ENCODE results near the gene NMRAL1.

The NMRAL1 gene

DNA sequence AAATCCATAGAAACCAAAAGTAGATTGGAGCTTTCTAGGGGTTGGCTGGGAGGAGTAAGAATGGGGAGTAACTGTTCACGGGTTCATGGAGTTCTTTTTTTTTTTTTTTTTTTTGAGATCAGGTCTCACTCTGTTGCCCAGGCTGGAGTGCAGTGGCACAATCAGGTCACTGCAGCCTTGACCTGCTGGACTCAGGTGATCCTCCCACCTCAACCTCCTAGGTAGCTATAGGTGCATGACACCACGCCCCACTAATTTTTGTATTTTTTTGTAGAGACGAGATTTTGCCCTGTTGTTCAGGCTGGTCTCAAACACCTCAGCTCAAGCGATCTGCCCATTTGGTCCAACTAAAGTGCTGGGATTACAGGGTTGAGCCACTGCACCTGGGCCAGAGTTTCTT is 1.5 kb downstream of the NMRAL1 start:
- Mint-ChIP-seq H3K36me3 (ENCODE audit: insufficient read depth) (peaks cover 33% of the 10 kb centered on the region), H3K4me1 (peaks cover 33% of the 10 kb centered on the region), H3K9me3 (no peaks in the 10 kb centered on the region), H3K27me3 (no peaks in the 10 kb centered on the region), H3K4me3 (peak overlapping the region; percentile 78), H3K27ac (ENCODE audit: low read depth) (peak overlapping the region; percentile 49)
- no peak for DNase-seq (ENCODE audit: low spot score in 2 of 2)
- no peak for ATAC-seq (replicated peaks; ENCODE audit: extremely low read depth, poor library complexity, severe bottlenecking)

DNA sequence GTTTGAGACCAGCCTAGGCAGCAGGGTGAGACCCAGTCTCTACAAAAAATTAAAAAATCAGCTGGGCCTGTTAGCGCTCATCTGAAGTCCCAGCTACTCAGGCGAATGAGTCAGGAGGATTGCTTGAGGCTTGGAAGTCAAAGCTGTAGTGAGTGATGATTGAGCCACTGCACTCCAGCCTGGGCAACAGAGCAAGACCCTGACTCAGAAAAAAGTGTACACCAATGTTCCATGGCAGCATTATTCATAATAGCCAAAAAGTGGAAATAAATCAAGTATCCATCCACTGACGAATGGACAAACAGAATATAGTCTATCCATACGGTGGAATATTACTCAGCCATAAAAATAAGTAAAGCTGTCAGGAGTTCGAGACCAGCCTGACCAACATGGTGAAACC is 2.6 kb downstream of the NMRAL1 start:
- no peaks in the 10 kb centered on the region for H3K9me3 Mint-ChIP-seq
- DNase-seq (ENCODE audit: low spot score in 2 of 2) (no peak), ATAC-seq (replicated peaks; ENCODE audit: extremely low read depth, poor library complexity, severe bottlenecking) (no peak)
- no peak overlapping the region for H3K4me3 Mint-ChIP-seq
- peaks cover 27% of the 10 kb centered on the region for H3K4me1 Mint-ChIP-seq
- H3K27ac Mint-ChIP-seq (ENCODE audit: low read depth) = no peak overlapping the region
- H3K36me3 Mint-ChIP-seq (ENCODE audit: insufficient read depth) = peaks cover 33% of the 10 kb centered on the region
- no peaks in the 10 kb centered on the region for H3K27me3 Mint-ChIP-seq

GRCh38 chr16:4468972-4469371 is 5.5 kb downstream of the NMRAL1 start:
- Mint-ChIP-seq H3K36me3 (ENCODE audit: insufficient read depth) (peaks cover 38% of the 10 kb centered on the region), H3K4me3 (no peak overlapping the region), H3K27ac (ENCODE audit: low read depth) (no peak overlapping the region), H3K27me3 (no peaks in the 10 kb centered on the region), H3K9me3 (no peaks in the 10 kb centered on the region), H3K4me1 (peaks cover 36% of the 10 kb centered on the region)
- ATAC-seq (replicated peaks; ENCODE audit: extremely low read depth, poor library complexity, severe bottlenecking) (no peak), DNase-seq (ENCODE audit: low spot score in 2 of 2) (no peak)

GRCh38 chr16:4467916-4468315 is 6.5 kb downstream of the NMRAL1 start:
- DNase-seq (ENCODE audit: low spot score in 2 of 2) (no peak), ATAC-seq (replicated peaks; ENCODE audit: extremely low read depth, poor library complexity, severe bottlenecking) (no peak)
- Mint-ChIP-seq H3K36me3 (ENCODE audit: insufficient read depth) (peaks cover 40% of the 10 kb centered on the region), H3K4me1 (peaks cover 30% of the 10 kb centered on the region), H3K27ac (ENCODE audit: low read depth) (no peak overlapping the region), H3K4me3 (no peak overlapping the region), H3K27me3 (no peaks in the 10 kb centered on the region), H3K9me3 (no peaks in the 10 kb centered on the region)

DNA sequence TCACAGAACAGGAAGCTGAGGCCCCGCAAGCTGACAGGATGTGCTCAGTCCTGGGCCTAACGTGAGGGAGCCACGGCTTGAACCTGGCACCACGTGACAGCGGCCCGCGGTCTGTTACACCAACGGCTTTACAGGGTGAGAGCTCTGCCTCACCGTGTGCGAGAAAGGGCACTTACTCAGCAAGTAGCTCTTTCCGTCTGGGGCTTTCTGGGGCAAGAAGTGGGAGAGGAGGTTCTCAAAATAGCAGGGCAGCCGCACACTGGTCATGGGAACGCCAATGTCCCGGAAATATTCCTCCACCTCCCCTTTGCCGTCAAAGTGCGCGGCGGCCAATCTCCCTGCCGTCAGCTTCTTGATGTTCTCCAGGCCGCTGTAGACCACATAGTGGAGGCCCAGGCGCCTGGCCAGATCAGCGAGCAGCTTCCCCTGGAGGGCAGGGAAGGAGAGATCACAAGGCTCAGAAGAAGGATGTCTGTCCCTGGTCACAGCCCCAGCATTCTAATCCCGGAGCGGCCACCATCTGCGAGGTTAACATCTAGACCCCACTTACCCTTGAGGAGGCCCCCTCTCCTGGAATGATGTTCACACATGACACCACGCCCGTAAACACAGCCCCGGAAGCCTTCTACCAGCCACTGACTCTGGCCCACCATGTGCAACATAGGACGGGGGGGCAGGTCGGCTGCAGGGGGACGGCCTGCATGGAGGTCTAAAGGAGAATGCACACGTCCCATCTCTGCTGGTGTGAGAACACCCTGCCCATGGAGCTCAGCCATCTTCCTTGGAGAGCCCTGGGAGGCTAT is 8.2 kb downstream of the NMRAL1 start:
- peak overlapping the region; percentile 90 for H3K27ac Mint-ChIP-seq (ENCODE audit: low read depth)
- peak overlapping the region; percentile 68 for H3K4me3 Mint-ChIP-seq
- DNase-seq (ENCODE audit: low spot score in 2 of 2) = peak; percentile 41 to 77
- peaks cover 25% of the 10 kb centered on the region for H3K4me1 Mint-ChIP-seq
- peak; percentile 99 for ATAC-seq (replicated peaks; ENCODE audit: extremely low read depth, poor library complexity, severe bottlenecking)
- H3K36me3 Mint-ChIP-seq (ENCODE audit: insufficient read depth) = peaks cover 43% of the 10 kb centered on the region
- no peaks in the 10 kb centered on the region for H3K27me3 Mint-ChIP-seq
- H3K9me3 Mint-ChIP-seq = no peaks in the 10 kb centered on the region

GRCh38 chr16:4463522-4464163 is 10.8 kb downstream of the NMRAL1 start:
- peak overlapping the region; percentile 90 for H3K27ac Mint-ChIP-seq (ENCODE audit: low read depth)
- ATAC-seq (replicated peaks; ENCODE audit: extremely low read depth, poor library complexity, severe bottlenecking) = no peak
- no peak for DNase-seq (ENCODE audit: low spot score in 2 of 2)
- H3K4me3 Mint-ChIP-seq = peak overlapping the region; percentile 16
- H3K36me3 Mint-ChIP-seq (ENCODE audit: insufficient read depth) = peaks cover 37% of the 10 kb centered on the region
- peaks cover 40% of the 10 kb centered on the region for H3K4me1 Mint-ChIP-seq
- no peaks in the 10 kb centered on the region for H3K27me3 Mint-ChIP-seq
- H3K9me3 Mint-ChIP-seq = no peaks in the 10 kb centered on the region

DNA sequence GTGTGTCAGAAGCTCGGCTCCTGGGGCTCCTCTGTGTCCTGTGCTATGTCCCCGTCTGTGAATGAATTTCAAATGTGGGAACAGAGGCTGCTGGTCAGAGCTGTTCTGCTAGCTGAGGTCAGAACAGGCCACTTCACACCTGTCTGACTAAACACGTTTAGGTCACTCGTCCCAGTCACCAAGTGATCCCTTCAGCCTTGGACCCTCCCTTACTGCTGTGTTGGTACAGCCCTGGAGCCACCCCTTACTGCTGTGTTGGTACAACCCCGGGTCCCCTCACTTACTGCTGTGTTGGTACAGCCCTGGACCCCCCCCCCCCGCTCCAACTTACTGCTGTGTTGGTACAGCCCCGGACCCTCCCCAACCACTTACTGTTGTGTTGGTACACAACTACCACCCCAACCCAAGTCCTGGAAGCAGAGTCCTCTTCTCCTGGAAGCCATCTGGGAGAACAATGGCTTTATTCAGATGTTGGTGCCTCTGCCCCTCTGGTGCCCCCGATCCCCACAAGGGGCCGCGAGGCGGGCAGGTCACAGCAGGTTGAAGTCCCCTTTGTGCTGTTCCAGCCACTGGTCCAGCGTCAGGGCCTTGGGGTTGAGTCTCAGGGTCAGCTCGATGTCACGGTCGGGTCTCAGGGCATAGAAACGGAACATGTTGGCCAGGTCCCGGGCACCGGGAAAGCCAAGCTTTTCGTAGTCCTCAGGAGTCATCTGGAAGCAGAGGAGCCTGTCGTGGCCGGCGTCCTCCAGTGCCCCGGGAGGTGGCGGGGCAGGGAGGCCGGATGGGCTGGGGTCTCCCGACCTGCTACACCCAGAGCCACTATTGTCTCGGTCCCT is 13.0 kb downstream of the NMRAL1 start:
- peak overlapping the region; percentile 88 for H3K27ac Mint-ChIP-seq (ENCODE audit: low read depth)
- DNase-seq (ENCODE audit: low spot score in 2 of 2) = no peak
- no peaks in the 10 kb centered on the region for H3K27me3 Mint-ChIP-seq
- H3K36me3 Mint-ChIP-seq (ENCODE audit: insufficient read depth) = peaks cover 33% of the 10 kb centered on the region
- no peak overlapping the region for H3K4me3 Mint-ChIP-seq
- H3K9me3 Mint-ChIP-seq = no peaks in the 10 kb centered on the region
- H3K4me1 Mint-ChIP-seq = peaks cover 38% of the 10 kb centered on the region
- no peak for ATAC-seq (replicated peaks; ENCODE audit: extremely low read depth, poor library complexity, severe bottlenecking)

- no peaks in the 10 kb centered on the region for H3K27me3 Mint-ChIP-seq
- no peak for DNase-seq (ENCODE audit: low spot score in 2 of 2)
Measured at GRCh38 chr16:4460936-4461249, 13.5 kb downstream of the NMRAL1 start.

GRCh38 chr16:4455951-4456350 is 18.5 kb downstream of the NMRAL1 start:
- Mint-ChIP-seq H3K4me3 (no peak overlapping the region), H3K36me3 (ENCODE audit: insufficient read depth) (peaks cover 32% of the 10 kb centered on the region), H3K27ac (ENCODE audit: low read depth) (no peak overlapping the region), H3K27me3 (no peaks in the 10 kb centered on the region), H3K4me1 (peaks cover 18% of the 10 kb centered on the region), H3K9me3 (no peaks in the 10 kb centered on the region)
- no peak for ATAC-seq (replicated peaks; ENCODE audit: extremely low read depth, poor library complexity, severe bottlenecking)
- no peak for DNase-seq (ENCODE audit: low spot score in 2 of 2)

More at GRCh38 chr16:4460936-4461249, 13.5 kb downstream of the NMRAL1 start:
- Mint-ChIP-seq H3K36me3 (ENCODE audit: insufficient read depth) (peaks cover 29% of the 10 kb centered on the region), H3K27ac (ENCODE audit: low read depth) (peak overlapping the region; percentile 88), H3K4me1 (peaks cover 32% of the 10 kb centered on the region), H3K9me3 (no peaks in the 10 kb centered on the region), H3K4me3 (no peak overlapping the region)
- no peak for ATAC-seq (replicated peaks; ENCODE audit: extremely low read depth, poor library complexity, severe bottlenecking)

GRCh38 chr16:4455081-4455480 is 19.3 kb downstream of the NMRAL1 start:
- Mint-ChIP-seq H3K36me3 (ENCODE audit: insufficient read depth) (peaks cover 40% of the 10 kb centered on the region), H3K4me3 (no peak overlapping the region), H3K4me1 (peaks cover 14% of the 10 kb centered on the region), H3K9me3 (no peaks in the 10 kb centered on the region), H3K27me3 (no peaks in the 10 kb centered on the region), H3K27ac (ENCODE audit: low read depth) (no peak overlapping the region)
- DNase-seq (ENCODE audit: low spot score in 2 of 2) = no peak
- no peak for ATAC-seq (replicated peaks; ENCODE audit: extremely low read depth, poor library complexity, severe bottlenecking)

DNA sequence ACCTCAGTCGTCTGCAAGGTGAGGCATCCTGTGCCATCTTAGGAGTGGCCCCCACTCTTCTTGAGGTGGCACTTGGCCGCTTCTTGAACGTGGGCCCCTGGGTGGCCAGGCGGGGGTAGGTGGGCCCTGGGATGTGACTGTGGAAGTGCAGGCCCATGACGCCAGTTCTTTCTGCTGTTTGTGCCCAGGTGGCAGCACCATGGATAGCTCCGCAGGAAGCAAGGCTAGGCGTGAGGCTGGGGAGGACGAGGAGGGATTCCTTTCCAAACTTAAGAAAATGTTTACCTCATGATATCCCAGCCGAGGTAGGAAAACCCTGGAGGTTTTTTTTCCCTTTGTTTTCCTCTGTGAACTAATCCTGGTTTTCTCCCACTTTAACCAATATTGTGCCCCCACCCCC is 19.8 kb downstream of the NMRAL1 start:
- Mint-ChIP-seq H3K27me3 (no peaks in the 10 kb centered on the region), H3K27ac (ENCODE audit: low read depth) (no peak overlapping the region), H3K4me3 (no peak overlapping the region), H3K9me3 (no peaks in the 10 kb centered on the region), H3K36me3 (ENCODE audit: insufficient read depth) (peaks cover 39% of the 10 kb centered on the region), H3K4me1 (peaks cover 14% of the 10 kb centered on the region)
- no peak for ATAC-seq (replicated peaks; ENCODE audit: extremely low read depth, poor library complexity, severe bottlenecking)
- DNase-seq (ENCODE audit: low spot score in 2 of 2) = no peak

GRCh38 chr16:4452674-4453073 is 21.8 kb downstream of the NMRAL1 start:
- H3K36me3 Mint-ChIP-seq (ENCODE audit: insufficient read depth) = peaks cover 50% of the 10 kb centered on the region
- no peaks in the 10 kb centered on the region for H3K27me3 Mint-ChIP-seq
- H3K4me1 Mint-ChIP-seq = peaks cover 5% of the 10 kb centered on the region
- no peaks in the 10 kb centered on the region for H3K9me3 Mint-ChIP-seq
- H3K4me3 Mint-ChIP-seq = no peak overlapping the region
- ATAC-seq (replicated peaks; ENCODE audit: extremely low read depth, poor library complexity, severe bottlenecking) (no peak), DNase-seq (ENCODE audit: low spot score in 2 of 2) (no peak)
- peak overlapping the region; percentile 60 for H3K27ac Mint-ChIP-seq (ENCODE audit: low read depth)
